K562 (cell line): ENCODE measurements around the gene DAB1. TPM values are rescaled to one million over a fixed set of nuclear protein-coding genes. Genes with fewer than 3 reads are reported as not detected.

Experiments used
- ATAC-seq: fragments of 200-7000 bp; cut with Tn5 transposase; 3 replicates; pipeline ENCODE4 v1.9.1; 2020; ENCODE audit warnings: moderate library complexity
- BruUV-seq: library from RNA; stranded (reverse); fragments of 400-500 nt; replicated peaks from 2 replicates; lab custom pipeline; 2021; lab: Mats Ljungman, UMichigan
- CTCF ChIA-PET: fragments of 300-600 bp; formaldehyde crosslinking; extraction: SDS; loops from one replicate; lab custom pipeline; 2021; ENCODE audit warnings: low intra/inter-chr PET ratio; lab: Yijun Ruan, JAX
- POLR2A ChIA-PET: fragments of 300-600, 350-650 bp; sonication (Branson Sonifier 250); formaldehyde crosslinking; extraction: SDS; loops from one replicate; lab custom pipeline; 2021; ENCODE audit warnings: antibody characterized with exemption, inconsistent platforms; lab: Yijun Ruan, JAX
- DNase-seq, 4 experiments: peaks; one replicate each; pipeline versions ENCODE4 v3.0.0 to v3.0.0-alpha.2; 2011 to 2018; ENCODE audit warnings: low spot score in 3 of 4, mixed read lengths in 3 of 4; ENCODE audit errors: extremely low read depth in 1 of 4
- FAIRE-seq: peaks from 2 replicates; lab custom pipeline; 2011; peaks lifted over from hg19 to GRCh38; lab: Jason Lieb, UNC
- H2AFZ ChIP-seq: 2 replicates; pipeline ENCODE4 v1.6.0; 2011; ENCODE audit warnings: low read depth, low read length, control low read depth, inconsistent platforms
- H3K27ac ChIP-seq: fragments of 200-600 bp; 3 replicates; pipeline ENCODE4 v1.8.0; 2011; ENCODE audit warnings: low read depth, mild to moderate bottlenecking, control low read depth, inconsistent platforms, low read length, moderate library complexity, mixed read lengths; ENCODE audit errors: extremely low read depth
- H3K27me3 ChIP-seq, 2 experiments: fragments of 300-600 bp in 1 of 2; 2 replicates in 1 of 2; 3 replicates in 1 of 2; pipeline versions ENCODE4 v1.6.0 to v1.8.0; 2011; ENCODE audit warnings: inconsistent platforms in 2 of 2, low read length in 2 of 2, mild to moderate bottlenecking in 1 of 2, mixed read lengths in 1 of 2, moderate library complexity in 1 of 2; ENCODE audit not compliant: control insufficient read depth in 2 of 2, insufficient read depth in 2 of 2
- H3K36me3 ChIP-seq: fragments of 300-600 bp; 3 replicates; pipeline ENCODE4 v1.8.0; 2011; ENCODE audit warnings: mild to moderate bottlenecking, low read length, inconsistent platforms; ENCODE audit not compliant: control insufficient read depth, insufficient read depth
- H3K4me1 ChIP-seq, 2 experiments: fragments of 200-600 bp in 1 of 2; replicated peaks in 1 of 2; 2 replicates in 1 of 2; 3 replicates in 1 of 2; pipeline versions ENCODE4 v1.5.1 to v1.8.0; 2011; ENCODE audit warnings: inconsistent platforms in 2 of 2, low read length in 2 of 2, mild to moderate bottlenecking in 1 of 2, mixed read lengths in 1 of 2, moderate library complexity in 1 of 2; ENCODE audit not compliant: control insufficient read depth in 2 of 2, insufficient read depth in 2 of 2
- H3K4me2 ChIP-seq: 2 replicates; pipeline ENCODE4 v1.6.1; 2011; ENCODE audit warnings: low read length, control low read depth, inconsistent platforms, mixed read lengths; ENCODE audit not compliant: insufficient read depth
- H3K4me3 ChIP-seq: fragments of 200-600 bp; sonication (generic), shearing (Covaris generic); 2 replicates; pipeline ENCODE4 v1.5.1; 2016; ENCODE audit warnings: control low read depth, inconsistent platforms
- H3K79me2 ChIP-seq: fragments of 200-600 bp; 3 replicates; pipeline ENCODE4 v1.8.0; 2011; ENCODE audit warnings: low read length, inconsistent platforms; ENCODE audit not compliant: control insufficient read depth, insufficient read depth
- H3K9ac ChIP-seq, 2 experiments: 2 replicates each; pipeline versions ENCODE4 v1.6.0 to v1.6.1; 2011; ENCODE audit warnings: low read depth in 2 of 2, low read length in 2 of 2, control low read depth in 1 of 2, inconsistent platforms in 1 of 2, mild to moderate bottlenecking in 1 of 2, mixed read lengths in 1 of 2; ENCODE audit not compliant: insufficient read depth in 1 of 2
- H3K9me1 ChIP-seq: one replicate; pipeline ENCODE4 v1.6.0; 2011; ENCODE audit warnings: inconsistent platforms, mild to moderate bottlenecking, low read length, moderate library complexity; ENCODE audit not compliant: control insufficient read depth, insufficient read depth
- H3K9me3 ChIP-seq: replicated peaks from 2 replicates; pipeline ENCODE4 v1.5.1; 2011; ENCODE audit warnings: low read depth, low read length, inconsistent platforms; ENCODE audit not compliant: control insufficient read depth, insufficient read depth
- H4K20me1 ChIP-seq: replicated peaks from 2 replicates; pipeline ENCODE4 v1.6.1; 2011; ENCODE audit warnings: low read length, inconsistent platforms, mixed read lengths; ENCODE audit not compliant: control insufficient read depth, insufficient read depth
- HLTF ChIP-seq: fragments of 450-650 bp; IDR thresholded peaks from 2 replicates; pipeline ENCODE4 v1.6.1; 2016
- JUN ChIP-seq, 2 experiments: sonication (generic) in 1 of 2; formaldehyde crosslinking in 1 of 2; IDR thresholded peaks; 2 replicates each; pipeline versions ENCODE4 v1.6.1 to v1.8.0; 2012 to 2022; ENCODE audit warnings: borderline replicate concordance in 2 of 2, mild to moderate bottlenecking in 2 of 2, improper control_type of control experiment in 1 of 2, low read depth in 1 of 2, low read length in 1 of 2, missing genetic modification reagents in 1 of 2
- KDM2B ChIP-seq: fragments of 250-450 bp; sonication (Bioruptor Pico); IDR thresholded peaks from 2 replicates; pipeline ENCODE4 v1.8.0; 2021; ENCODE audit warnings: mild to moderate bottlenecking, moderate library complexity
- KHSRP ChIP-seq: fragments of 450-650 bp; IDR thresholded peaks from 2 replicates; pipeline ENCODE4 v1.6.1; 2017
- MAFF ChIP-seq: IDR thresholded peaks from 2 replicates; pipeline ENCODE4 v1.6.1; 2012; ENCODE audit warnings: low read length, improper control_type of control experiment
- SMARCA5 ChIP-seq: fragments of 450-650 bp; IDR thresholded peaks from 2 replicates; pipeline ENCODE4 v1.6.1; 2016
- TEAD2 ChIP-seq: fragments of 450-650 bp; IDR thresholded peaks from 2 replicates; pipeline ENCODE4 v1.6.1; 2016; ENCODE audit warnings: missing genetic modification characterization, control low read depth, missing compliant biosample characterization
- ZFPM2 ChIP-seq: fragments of 250-450 bp; sonication (Bioruptor Pico); IDR thresholded peaks from 2 replicates; pipeline ENCODE4 v1.5.1; 2022; ENCODE audit warnings: mild to moderate bottlenecking
- WGBS: fragments of 100-300 bp; shearing (Covaris generic); methylation state at CpG from one replicate; pipeline ENCODE4 v1.1.6; 2016; ENCODE audit warnings: low coverage, mixed read lengths; ENCODE audit not compliant: insufficient coverage; ENCODE audit errors: missing lambda C conversion rate; 5-methylcytosine and 5-hydroxymethylcytosine counted together
- in situ Hi-C: fragments of 300-500 bp; cut with MboI; formaldehyde crosslinking; loops from 4 replicates; pipeline ENCODE4 v1.15.0; 2018; ENCODE audit warnings: inconsistent platforms, mixed read lengths
- intact Hi-C: fragments of 100-400 bp; cut with micrococcal nuclease; formaldehyde crosslinking; loops from 2 replicates; pipeline ENCODE4 v1.14.2; 2022
- polyA plus RNA-seq, 8 experiments: library from polyadenylated mRNA; depleted of rRNA in 4 of 8; stranded (reverse) in 5 of 8; unstranded in 3 of 8; fragments of >200 nt; fragmentation: Nextera tagmentation in 2 of 8; fragmentation: Illumina TruSeq in 1 of 8; extraction: Ambion mirVana in 2 of 8; extraction: Trizol in 1 of 8; gene quantifications; 2 replicates each; pipeline versions ENCODE4 v1.2.1 to v1.2.3, GENCODE V29; 2011 to 2014; ENCODE audit warnings: inconsistent platforms in 1 of 8, missing spikeins in 1 of 8
- total RNA-seq, 7 experiments: library from RNA; depleted of rRNA in 6 of 7; stranded (reverse); fragments of >200 nt in 6 of 7; fragmentation: Illumina TruSeq in 2 of 7; extraction: Trizol in 2 of 7; gene quantifications; 2 replicates each; pipeline versions ENCODE4 v1.2.1 to v1.2.3, GENCODE V29; 2011 to 2021; ENCODE audit warnings: low replicate concordance in 1 of 7
- TF ChIP-seq, protein P1 (sequence below): IDR thresholded peaks from 2 replicates; pipeline ENCODE4 v1.6.1; 2016; ENCODE audit warnings: missing genetic modification characterization, missing compliant biosample characterization

DAB1 gene
- total and polyA plus RNA-seq, 9 of the 15 experiments (the other 6 are each of a cell fraction or from before 2014, with no cell fraction given), result not detected

DNA sequence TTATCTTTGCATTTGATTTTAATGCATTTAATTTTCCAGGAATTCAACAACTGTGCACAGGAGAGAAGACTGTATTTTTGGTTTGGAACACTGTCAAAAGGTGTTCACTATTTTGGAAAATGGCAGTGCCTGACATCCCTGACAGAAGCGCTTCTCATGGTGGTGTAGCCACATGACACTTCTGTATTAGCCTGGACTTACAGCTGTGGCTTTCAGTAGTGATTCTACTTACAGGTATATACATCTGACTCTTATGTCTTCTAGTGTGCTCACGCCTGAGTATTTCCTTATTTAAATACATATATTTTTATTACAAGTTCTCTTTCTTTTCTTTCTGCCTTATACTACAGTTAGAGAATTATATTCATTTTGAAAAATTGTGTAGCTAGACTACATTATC is 405.7 kb downstream of the DAB1 start:
- Histone ChIP-seq H3K27me3 (0 out of 5 replicates have a peak, but pooled peaks cover 0 to 7% of the 10 kb centered on the region in 2 experiments), H3K36me3 (no peaks in the 10 kb centered on the region), H2AFZ (no peak overlapping the region), H3K9me3 (no peaks in the 10 kb centered on the region), H3K4me3 (no peak overlapping the region), H3K9me1 (no peaks in the 10 kb centered on the region), H3K4me1 (no peaks in the 10 kb centered on the region), H3K27ac (no peak overlapping the region), H3K9ac (no peak overlapping the region), H3K79me2 (no peaks in the 10 kb centered on the region), H3K4me2 (no peak overlapping the region), H4K20me1 (no peaks in the 10 kb centered on the region)
- FAIRE-seq, result no peak
- BruUV-seq, result no TSS peak
- no peak for ATAC-seq
- intact Hi-C loops (loop anchor here (5.0 kb wide), 1 partner anchor 186 kb away; no protein-coding TSS in a partner anchor), in situ Hi-C loops (no loop called here)
- TF ChIP-seq TEAD2 (tag) (no peak), KDM2B (CRISPR knock-in tag) (no peak), ZFPM2 (CRISPR knock-in tag) (no peak), HLTF (no peak), JUN (IDR thresholded peaks at IDR 0.05; ENCODE audit: borderline replicate concordance, low read depth, low read length) (no peak), JUN (CRISPR knock-in tag; IDR thresholded peaks at IDR 0.05; ENCODE audit: borderline replicate concordance) (no peak), KHSRP (no peak), SMARCA5 (no peak), MAFF (no peak)
- TF ChIP-seq, protein P1, sequence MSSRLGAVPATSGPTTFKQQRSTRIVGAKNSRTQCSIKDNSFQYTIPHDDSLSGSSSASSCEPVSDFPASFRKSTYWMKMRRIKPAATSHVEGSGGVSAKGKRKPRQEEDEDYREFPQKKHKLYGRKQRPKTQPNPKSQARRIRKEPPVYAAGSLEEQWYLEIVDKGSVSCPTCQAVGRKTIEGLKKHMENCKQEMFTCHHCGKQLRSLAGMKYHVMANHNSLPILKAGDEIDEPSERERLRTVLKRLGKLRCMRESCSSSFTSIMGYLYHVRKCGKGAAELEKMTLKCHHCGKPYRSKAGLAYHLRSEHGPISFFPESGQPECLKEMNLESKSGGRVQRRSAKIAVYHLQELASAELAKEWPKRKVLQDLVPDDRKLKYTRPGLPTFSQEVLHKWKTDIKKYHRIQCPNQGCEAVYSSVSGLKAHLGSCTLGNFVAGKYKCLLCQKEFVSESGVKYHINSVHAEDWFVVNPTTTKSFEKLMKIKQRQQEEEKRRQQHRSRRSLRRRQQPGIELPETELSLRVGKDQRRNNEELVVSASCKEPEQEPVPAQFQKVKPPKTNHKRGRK (tag), result no peak
- 0% methylated on average over 2 of the region's 2 CpGs for WGBS
- CTCF ChIA-PET, result no interaction called here
- POLR2A ChIA-PET, result no interaction called here
- DNase-seq, result no peak
